HepG2 (cell line): ENCODE data around the gene SLC38A1. TPM values are rescaled to one million over a fixed set of nuclear protein-coding genes. Genes with fewer than 3 reads are reported as not detected.

Experiments used
- ATAC-seq: fragments of 200-7000 bp; cut with Tn5 transposase; 3 replicates; pipeline ENCODE4 v1.9.1; 2020; ENCODE audit warnings: mild to moderate bottlenecking, moderate library complexity
- BruUV-seq: library from RNA; stranded (reverse); fragments of 400-500 nt; replicated peaks from 2 replicates; lab custom pipeline; 2021; lab: Mats Ljungman, UMichigan
- CTCF ChIA-PET: fragments of 300-600 bp; formaldehyde crosslinking; extraction: SDS; loops from one replicate; lab custom pipeline; 2021; ENCODE audit warnings: low total read pairs, inconsistent platforms, low intra/inter-chr PET ratio; lab: Yijun Ruan, JAX
- POLR2A ChIA-PET: fragments of 350-600 bp; sonication (Branson Sonifier 250); formaldehyde crosslinking; loops from one replicate; lab custom pipeline; 2020; ENCODE audit warnings: antibody characterized with exemption, inconsistent platforms; lab: Yijun Ruan, JAX
- DNase-seq: peaks from one replicate; pipeline ENCODE4 v3.0.0-alpha.2; 2015; ENCODE audit warnings: low spot score
- FAIRE-seq: peaks from 3 replicates; lab custom pipeline; 2011; peaks lifted over from hg19 to GRCh38; lab: Jason Lieb, UNC
- H2AFZ ChIP-seq: one replicate; pipeline ENCODE4 v1.6.1; 2011; ENCODE audit warnings: low read length, inconsistent platforms
- H3K27ac ChIP-seq: fragments of 300-600 bp; 3 replicates; pipeline ENCODE4 v1.8.0; 2011; ENCODE audit warnings: mixed run types, mild to moderate bottlenecking, mixed read lengths, low read length, inconsistent platforms; ENCODE audit not compliant: insufficient read depth; ENCODE audit errors: extremely low read length
- H3K27me3 ChIP-seq, 2 experiments: fragments of 200-600 bp in 1 of 2; 2 replicates in 1 of 2; 3 replicates in 1 of 2; pipeline versions ENCODE4 v1.6.0 to v1.8.0; 2011; ENCODE audit warnings: low read length in 2 of 2, mild to moderate bottlenecking in 2 of 2, moderate library complexity in 2 of 2, inconsistent platforms in 1 of 2; ENCODE audit not compliant: insufficient read depth in 2 of 2, control insufficient read depth in 1 of 2
- H3K36me3 ChIP-seq, 2 experiments: fragments of 200-600 bp in 1 of 2; replicated peaks in 1 of 2; 2 replicates in 1 of 2; 3 replicates in 1 of 2; pipeline versions ENCODE4 v1.5.1 to v1.8.0; 2011; ENCODE audit warnings: low read length in 2 of 2, inconsistent platforms in 1 of 2; ENCODE audit not compliant: insufficient read depth in 2 of 2, control insufficient read depth in 1 of 2
- H3K4me1 ChIP-seq: 2 replicates; pipeline ENCODE4 v1.5.1; 2012; ENCODE audit warnings: low read length, inconsistent platforms; ENCODE audit not compliant: insufficient read depth
- H3K4me2 ChIP-seq: 2 replicates; pipeline ENCODE4 v1.6.0; 2011; ENCODE audit warnings: low read depth, low read length, inconsistent platforms
- H3K4me3 ChIP-seq, 3 experiments: fragments of 200-600 bp in 1 of 3; sonication (generic), shearing (Covaris generic) in 1 of 3; replicated peaks in 1 of 3; 2 replicates each; pipeline ENCODE4 v1.5.1; 2011 to 2016; ENCODE audit warnings: low read length in 3 of 3, inconsistent platforms in 2 of 3, low read depth in 2 of 3, mild to moderate bottlenecking in 2 of 3, control low read depth in 1 of 3, mixed read lengths in 1 of 3; ENCODE audit not compliant: insufficient read depth in 1 of 3
- H3K79me2 ChIP-seq: one replicate; pipeline ENCODE4 v1.6.1; 2011; ENCODE audit warnings: low read length, inconsistent platforms; ENCODE audit not compliant: insufficient read depth
- H3K9ac ChIP-seq: 2 replicates; pipeline ENCODE4 v1.6.0; 2011; ENCODE audit warnings: mild to moderate bottlenecking, low read depth, low read length, inconsistent platforms; ENCODE audit not compliant: insufficient read depth
- H3K9me3 ChIP-seq: 2 replicates; pipeline ENCODE4 v1.5.1; 2012; ENCODE audit warnings: mild to moderate bottlenecking, low read length
- H4K20me1 ChIP-seq: 2 replicates; pipeline ENCODE4 v1.6.0; 2011; ENCODE audit warnings: inconsistent platforms, mild to moderate bottlenecking, low read length, moderate library complexity; ENCODE audit not compliant: insufficient read depth
- EP300 ChIP-seq, 3 experiments: sonication (generic) in 1 of 3; formaldehyde crosslinking in 1 of 3; IDR thresholded peaks; 2 replicates each; pipeline versions ENCODE4 v1.5.1 to v1.6.1; 2011 to 2020; ENCODE audit warnings: low read depth in 2 of 3, low read length in 2 of 3, borderline replicate concordance in 1 of 3, improper control_type of control experiment in 1 of 3, mild to moderate bottlenecking in 1 of 3, missing genetic modification reagents in 1 of 3, moderate library complexity in 1 of 3
- MEIS1 ChIP-seq: sonication (generic); formaldehyde crosslinking; IDR thresholded peaks from 2 replicates; pipeline ENCODE4 v1.9.0; 2021; ENCODE audit warnings: mild to moderate bottlenecking, missing genetic modification reagents, moderate library complexity, borderline replicate concordance
- MZF1 ChIP-seq: sonication (generic); formaldehyde crosslinking; IDR thresholded peaks from 2 replicates; pipeline ENCODE4 v1.8.1; 2023; ENCODE audit warnings: mild to moderate bottlenecking, missing genetic modification reagents, borderline replicate concordance
- NFAT5 ChIP-seq: sonication (generic); formaldehyde crosslinking; IDR thresholded peaks from 2 replicates; pipeline ENCODE4 v1.4.0; 2020; ENCODE audit warnings: missing genetic modification reagents
- SOX5 ChIP-seq: IDR thresholded peaks from 2 replicates; pipeline ENCODE4 v1.6.1; 2016; ENCODE audit warnings: borderline replicate concordance
- TSC22D2 ChIP-seq: sonication (generic); formaldehyde crosslinking; IDR thresholded peaks from 2 replicates; pipeline ENCODE4 v1.5.1; 2020; ENCODE audit warnings: missing genetic modification reagents, mild to moderate bottlenecking, borderline replicate concordance
- ZBTB8A ChIP-seq: sonication (generic); formaldehyde crosslinking; IDR thresholded peaks from 2 replicates; pipeline ENCODE4 v1.4.0; 2020; ENCODE audit warnings: mild to moderate bottlenecking, low read depth, missing genetic modification reagents, borderline replicate concordance
- ZFP91 ChIP-seq: sonication (generic); formaldehyde crosslinking; IDR thresholded peaks from 2 replicates; pipeline ENCODE4 v1.9.0; 2022; ENCODE audit warnings: missing genetic modification reagents, mild to moderate bottlenecking, borderline replicate concordance
- ZNF180 ChIP-seq: sonication (generic); formaldehyde crosslinking; IDR thresholded peaks from 2 replicates; pipeline ENCODE4 v1.4.0; 2020; ENCODE audit warnings: low read depth, missing genetic modification reagents, borderline replicate concordance
- ZNF354B ChIP-seq: sonication (generic); formaldehyde crosslinking; IDR thresholded peaks from 2 replicates; pipeline ENCODE4 v1.8.0; 2022; ENCODE audit warnings: mild to moderate bottlenecking, missing genetic modification reagents
- WGBS: methylation state at CpG from one replicate; pipeline ENCODE4 v1.1.6; 2017; ENCODE audit warnings: low lambda C conversion rate; 5-methylcytosine and 5-hydroxymethylcytosine counted together
- in situ Hi-C: cut with HindIII; loops from 2 replicates; pipeline ENCODE4 v1.10.0; 2017; ENCODE audit warnings: low pct_unique_long_range_greater_than_20kb; ENCODE audit not compliant: extremely low pct_ligation_motif_present
- intact Hi-C: fragments of 100-400 bp; cut with micrococcal nuclease; formaldehyde crosslinking; loops from one replicate; pipeline ENCODE4 v1.10.0; 2022; ENCODE audit not compliant: unreplicated experiment
- polyA plus RNA-seq, 8 experiments: library from polyadenylated mRNA; depleted of rRNA in 3 of 8; stranded (reverse) in 7 of 8; unstranded in 1 of 8; fragments of >200 nt; fragmentation: Illumina TruSeq in 4 of 8; extraction: Trizol in 4 of 8; gene quantifications; 2 replicates each; pipeline versions ENCODE4 v1.2.1 to v1.2.3, GENCODE V29; 2011 to 2016; ENCODE audit warnings: low read depth in 4 of 8, missing spikeins in 1 of 8, mixed read lengths in 1 of 8; ENCODE audit not compliant: insufficient read depth in 1 of 8
- total RNA-seq, 5 experiments: library from RNA; depleted of rRNA; stranded (reverse); fragments of >200 nt; fragmentation: Illumina TruSeq; extraction: Trizol; gene quantifications; 2 replicates each; pipeline ENCODE4 v1.2.3, GENCODE V29; 2016; ENCODE audit warnings: low read depth in 1 of 5

The SLC38A1 gene
- total and polyA plus RNA-seq, 2 of the 13 experiments (the other 11 are each of a cell fraction or from before 2014, with no cell fraction given): 47.0 to 50.6 TPM

DNA sequence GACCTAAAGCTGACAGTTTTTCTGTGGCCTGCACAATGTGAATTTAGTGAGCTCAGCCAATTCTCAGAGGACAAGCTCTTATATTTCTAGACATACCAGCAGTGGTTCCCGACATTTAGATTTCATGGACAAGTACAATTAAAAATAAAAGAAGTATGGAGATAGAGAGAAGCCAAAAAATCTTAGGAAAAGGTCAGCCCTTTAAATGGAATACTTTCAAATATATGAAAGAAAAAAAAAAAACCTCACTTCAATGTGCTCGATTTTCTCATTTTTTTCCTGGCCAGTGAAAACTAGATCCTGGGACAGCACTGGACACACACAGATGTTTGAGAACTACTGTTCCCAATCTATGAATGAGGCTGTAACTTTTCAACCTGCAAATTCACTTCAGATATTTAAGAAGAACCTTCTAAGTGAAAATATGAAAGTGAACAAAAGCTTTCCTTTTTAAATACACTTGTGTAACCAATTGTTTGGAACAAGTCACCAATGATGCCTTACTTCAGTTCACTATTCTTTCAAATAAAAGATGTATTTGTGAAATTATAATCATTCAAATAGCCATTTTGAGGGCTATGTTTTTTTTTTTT is 109.4 kb downstream of the SLC38A1 start:
- intact Hi-C loops (loop anchor here (10.0 kb wide), 1 partner anchor 145 kb away; no protein-coding TSS in a partner anchor), in situ Hi-C loops (no loop called here)
- H3K27me3 ChIP-seq: peaks cover 0 to 4% of the 10 kb centered on the region in 2 experiments; a peak in 1 of 5 replicates
- ChIA-PET CTCF (no interaction called here), POLR2A (no interaction called here)
- no peaks in the 10 kb centered on the region for H3K4me1 ChIP-seq
- WGBS: 0% methylated on average over 2 of the region's 2 CpGs
- H3K4me3 ChIP-seq: no peak overlapping the region
- BruUV-seq: no TSS peak
- H3K79me2 ChIP-seq: no peaks in the 10 kb centered on the region
- ATAC-seq (no peak), FAIRE-seq (no peak), DNase-seq (no peak)
- no peaks in the 10 kb centered on the region for H3K36me3 ChIP-seq
- no peaks in the 10 kb centered on the region for H4K20me1 ChIP-seq
- H3K27ac ChIP-seq: no peak overlapping the region
- H2AFZ ChIP-seq: no peak overlapping the region
- no peak overlapping the region for H3K9ac ChIP-seq
- H3K9me3 ChIP-seq: peaks cover 6% of the 10 kb centered on the region
- no peak overlapping the region for H3K4me2 ChIP-seq
- TF ChIP-seq MEIS1 (CRISPR knock-in tag): no peak
- no peak for TF ChIP-seq SOX5 (CRISPR knock-in tag)
- TF ChIP-seq EP300 (IDR thresholded peaks at IDR 0.05; ENCODE audit: low read depth in 2 of 2, low read length in 2 of 2): no peak
- no peak for TF ChIP-seq EP300 (CRISPR knock-in tag; IDR thresholded peaks at IDR 0.05; ENCODE audit: borderline replicate concordance)

DNA sequence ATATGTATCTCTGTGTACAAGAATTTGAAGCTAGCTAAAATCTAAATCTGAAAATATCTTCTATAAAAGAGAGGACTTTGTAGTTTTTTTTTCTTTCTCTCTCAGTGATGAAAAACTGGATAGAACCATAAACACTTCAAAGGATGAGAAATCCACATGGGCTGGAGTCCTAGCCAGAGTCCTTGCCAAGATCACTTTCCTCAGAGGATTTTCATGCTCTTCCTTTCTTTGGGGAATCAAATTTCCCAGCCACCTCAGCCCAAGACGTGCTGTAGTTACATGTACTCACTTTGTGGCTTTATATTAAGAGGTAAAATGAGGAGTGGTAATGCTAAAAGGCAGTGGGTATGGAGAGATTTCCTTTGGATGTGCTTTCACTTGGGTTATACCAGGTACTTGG is 110.3 kb downstream of the SLC38A1 start:
- no peak overlapping the region for H3K4me2 ChIP-seq
- H3K27me3 ChIP-seq: peaks cover 0 to 4% of the 10 kb centered on the region in 2 experiments; a peak in 1 of 5 replicates
- FAIRE-seq (no peak), DNase-seq (no peak), ATAC-seq (no peak)
- 0% methylated on average over 1 of the region's 1 CpG for WGBS
- intact Hi-C loops: loop anchor here (10.0 kb wide), 1 partner anchor 146 kb away; no protein-coding TSS in a partner anchor
- H3K79me2 ChIP-seq: no peaks in the 10 kb centered on the region
- ChIA-PET POLR2A (no interaction called here), CTCF (no interaction called here)
- peaks cover 6% of the 10 kb centered on the region for H3K9me3 ChIP-seq
- H3K27ac ChIP-seq: no peak overlapping the region
- no peak overlapping the region for H3K4me3 ChIP-seq
- H3K36me3 ChIP-seq: no peaks in the 10 kb centered on the region
- no peak overlapping the region for H3K9ac ChIP-seq
- H3K4me1 ChIP-seq: no peaks in the 10 kb centered on the region
- H4K20me1 ChIP-seq: no peaks in the 10 kb centered on the region
- in situ Hi-C loops: no loop called here
- H2AFZ ChIP-seq: no peak overlapping the region
- BruUV-seq: no TSS peak
- TF ChIP-seq ZNF354B (CRISPR knock-in tag) (no peak), ZBTB8A (CRISPR knock-in tag) (no peak), ZNF180 (no peak), TSC22D2 (no peak), MZF1 (no peak), NFAT5 (CRISPR knock-in tag) (no peak), ZFP91 (no peak)
